HepG2 (cell line): ENCODE results near the gene P2RY6. TPM values are rescaled to one million over a fixed set of nuclear protein-coding genes. Genes with fewer than 3 reads are reported as not detected.
A peak's percentile ranks its signal among the peaks of the same experiment; 100 is the strongest.

ENCODE experiments used
- ARNTL ChIP-seq: sonication (generic); formaldehyde crosslinking; IDR thresholded peaks from 2 replicates; pipeline ENCODE4 v1.4.0; 2020; ENCODE audit warnings: mild to moderate bottlenecking, missing genetic modification reagents
- CHCHD3 ChIP-seq: sonication (generic); formaldehyde crosslinking; IDR thresholded peaks from 2 replicates; pipeline ENCODE4 v1.8.0; 2022; ENCODE audit warnings: mild to moderate bottlenecking, missing genetic modification reagents, moderate library complexity
- GZF1 ChIP-seq: sonication (generic); formaldehyde crosslinking; IDR thresholded peaks from 2 replicates; pipeline ENCODE4 v1.5.1; 2020; ENCODE audit warnings: mild to moderate bottlenecking, missing genetic modification reagents
- HMG20B ChIP-seq: conservative IDR thresholded peaks from 2 replicates; pipeline ENCODE4 v1.6.1; 2016; ENCODE audit warnings: missing genetic modification reagents, missing compliant biosample characterization
- HNF4G ChIP-seq, 2 experiments: sonication (generic) in 1 of 2; formaldehyde crosslinking in 1 of 2; IDR thresholded peaks; 2 replicates each; pipeline versions ENCODE4 v1.4.0 to v1.6.1; 2011 to 2020; ENCODE audit warnings: borderline replicate concordance in 2 of 2, low read depth in 2 of 2, mild to moderate bottlenecking in 2 of 2, low read length in 1 of 2, missing genetic modification reagents in 1 of 2, moderate library complexity in 1 of 2
- IRF2 ChIP-seq: IDR thresholded peaks from 2 replicates; pipeline ENCODE4 v1.6.1; 2018; ENCODE audit warnings: missing genetic modification reagents, missing compliant biosample characterization
- JDP2 ChIP-seq: sonication (generic); formaldehyde crosslinking; IDR thresholded peaks from 2 replicates; pipeline ENCODE4 v1.8.1; 2022; ENCODE audit warnings: missing genetic modification reagents, borderline replicate concordance
- KLF11 ChIP-seq: IDR thresholded peaks from 2 replicates; pipeline ENCODE4 v1.6.1; 2016; ENCODE audit warnings: missing compliant biosample characterization
- NFKBIZ ChIP-seq: IDR thresholded peaks from 2 replicates; pipeline ENCODE4 v1.6.1; 2018; ENCODE audit warnings: missing genetic modification reagents, missing compliant biosample characterization
- SKI ChIP-seq: fragments of 450-650 bp; IDR thresholded peaks from one replicate; pipeline ENCODE4 v1.6.1; 2018; ENCODE audit warnings: mild to moderate bottlenecking; ENCODE audit not compliant: partially characterized antibody
- SMYD3 ChIP-seq: sonication (generic); formaldehyde crosslinking; IDR thresholded peaks from 2 replicates; pipeline ENCODE4 v1.8.1; 2023; ENCODE audit warnings: mild to moderate bottlenecking, missing genetic modification reagents
- ZFP62 ChIP-seq: sonication (generic); formaldehyde crosslinking; IDR thresholded peaks from 2 replicates; pipeline ENCODE4 v1.4.0; 2020; ENCODE audit warnings: missing genetic modification reagents
- ZFP90 ChIP-seq: sonication (generic); formaldehyde crosslinking; IDR thresholded peaks from 2 replicates; pipeline ENCODE4 v1.8.0; 2022; ENCODE audit warnings: missing genetic modification reagents, mild to moderate bottlenecking, inconsistent platforms, borderline replicate concordance
- ZNF33A ChIP-seq: sonication (generic); formaldehyde crosslinking; IDR thresholded peaks from 2 replicates; pipeline ENCODE4 v1.5.1; 2020; ENCODE audit warnings: missing genetic modification reagents, mild to moderate bottlenecking, moderate library complexity, borderline replicate concordance
- ZNF570 ChIP-seq: sonication (generic); formaldehyde crosslinking; IDR thresholded peaks from 2 replicates; pipeline ENCODE4 v1.4.0; 2020; ENCODE audit warnings: mild to moderate bottlenecking, missing genetic modification reagents, borderline replicate concordance
- ZNF619 ChIP-seq: sonication (generic); formaldehyde crosslinking; IDR thresholded peaks from 2 replicates; pipeline ENCODE4 v1.4.0; 2020; ENCODE audit warnings: mild to moderate bottlenecking, missing genetic modification reagents
- ZNF629 ChIP-seq: sonication (generic); formaldehyde crosslinking; conservative IDR thresholded peaks from 2 replicates; pipeline ENCODE4 v1.5.0; 2020; ENCODE audit warnings: missing genetic modification reagents
- polyA plus RNA-seq, 8 experiments: library from polyadenylated mRNA; depleted of rRNA in 3 of 8; stranded (reverse) in 7 of 8; unstranded in 1 of 8; fragments of >200 nt; fragmentation: Illumina TruSeq in 4 of 8; extraction: Trizol in 4 of 8; gene quantifications; 2 replicates each; pipeline versions ENCODE4 v1.2.1 to v1.2.3, GENCODE V29; 2011 to 2016; ENCODE audit warnings: low read depth in 4 of 8, missing spikeins in 1 of 8, mixed read lengths in 1 of 8; ENCODE audit not compliant: insufficient read depth in 1 of 8
- total RNA-seq, 5 experiments: library from RNA; depleted of rRNA; stranded (reverse); fragments of >200 nt; fragmentation: Illumina TruSeq; extraction: Trizol; gene quantifications; 2 replicates each; pipeline ENCODE4 v1.2.3, GENCODE V29; 2016; ENCODE audit warnings: low read depth in 1 of 5
- TF ChIP-seq, protein P1 (sequence below): sonication (generic); formaldehyde crosslinking; IDR thresholded peaks from 2 replicates; pipeline ENCODE4 v1.4.0; 2020; ENCODE audit warnings: mild to moderate bottlenecking, missing genetic modification reagents
- TF ChIP-seq, protein P2 (sequence below): sonication (generic); formaldehyde crosslinking; IDR thresholded peaks from 2 replicates; pipeline ENCODE4 v1.5.0; 2020; ENCODE audit warnings: mild to moderate bottlenecking, low read depth, missing genetic modification reagents, borderline replicate concordance
- TF ChIP-seq, protein P3 (sequence below): IDR thresholded peaks from 2 replicates; pipeline ENCODE4 v1.6.1; 2016; ENCODE audit warnings: missing compliant biosample characterization, missing genetic modification reagents, borderline replicate concordance

P2RY6 gene
- total and polyA plus RNA-seq, 2 of the 13 experiments (the other 11 are each of a cell fraction or from before 2014, with no cell fraction given), result 0.09 to 0.29 TPM

DNA sequence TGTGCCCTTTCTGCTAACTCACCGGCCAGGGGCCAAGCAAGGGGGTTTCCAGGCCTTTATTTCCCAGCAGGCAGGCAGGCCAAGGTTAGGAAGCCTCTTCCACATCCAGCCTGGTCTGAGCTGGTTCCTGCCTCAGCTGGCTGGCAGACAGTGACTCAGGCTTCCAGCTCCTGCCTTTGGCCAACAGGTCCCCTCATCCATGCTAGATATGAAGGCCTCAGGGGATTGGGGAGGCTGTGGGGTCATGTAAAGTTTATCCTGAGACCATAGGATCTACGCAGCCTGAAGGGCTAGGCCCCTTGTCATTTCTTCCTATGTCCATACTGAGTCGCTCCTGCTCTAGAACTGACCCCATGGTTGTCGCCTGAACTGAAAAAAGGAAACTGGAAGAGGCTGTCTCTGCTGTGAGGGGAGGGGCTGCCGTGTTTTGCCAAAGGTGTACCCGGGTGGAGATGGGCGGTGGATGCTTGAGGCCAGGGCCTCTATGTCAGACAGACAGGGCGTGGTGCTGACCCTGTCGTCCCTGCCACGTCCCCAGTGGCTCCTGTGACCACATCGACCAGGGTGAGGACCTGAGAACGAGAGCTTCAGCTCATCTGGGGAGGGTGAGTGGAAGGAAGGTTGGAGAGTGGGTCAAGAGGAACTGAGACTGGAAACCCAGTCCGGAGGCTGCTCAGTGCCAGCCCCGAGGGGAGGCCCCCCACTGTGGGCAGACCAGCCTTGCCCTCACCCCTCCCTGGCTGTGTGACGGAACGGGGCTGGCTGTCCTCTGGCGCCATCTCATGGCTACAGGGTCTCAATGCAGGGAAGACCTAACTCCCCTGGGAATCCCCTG is 17.0 kb downstream of the P2RY6 start (continued):
- TF ChIP-seq, protein P1, sequence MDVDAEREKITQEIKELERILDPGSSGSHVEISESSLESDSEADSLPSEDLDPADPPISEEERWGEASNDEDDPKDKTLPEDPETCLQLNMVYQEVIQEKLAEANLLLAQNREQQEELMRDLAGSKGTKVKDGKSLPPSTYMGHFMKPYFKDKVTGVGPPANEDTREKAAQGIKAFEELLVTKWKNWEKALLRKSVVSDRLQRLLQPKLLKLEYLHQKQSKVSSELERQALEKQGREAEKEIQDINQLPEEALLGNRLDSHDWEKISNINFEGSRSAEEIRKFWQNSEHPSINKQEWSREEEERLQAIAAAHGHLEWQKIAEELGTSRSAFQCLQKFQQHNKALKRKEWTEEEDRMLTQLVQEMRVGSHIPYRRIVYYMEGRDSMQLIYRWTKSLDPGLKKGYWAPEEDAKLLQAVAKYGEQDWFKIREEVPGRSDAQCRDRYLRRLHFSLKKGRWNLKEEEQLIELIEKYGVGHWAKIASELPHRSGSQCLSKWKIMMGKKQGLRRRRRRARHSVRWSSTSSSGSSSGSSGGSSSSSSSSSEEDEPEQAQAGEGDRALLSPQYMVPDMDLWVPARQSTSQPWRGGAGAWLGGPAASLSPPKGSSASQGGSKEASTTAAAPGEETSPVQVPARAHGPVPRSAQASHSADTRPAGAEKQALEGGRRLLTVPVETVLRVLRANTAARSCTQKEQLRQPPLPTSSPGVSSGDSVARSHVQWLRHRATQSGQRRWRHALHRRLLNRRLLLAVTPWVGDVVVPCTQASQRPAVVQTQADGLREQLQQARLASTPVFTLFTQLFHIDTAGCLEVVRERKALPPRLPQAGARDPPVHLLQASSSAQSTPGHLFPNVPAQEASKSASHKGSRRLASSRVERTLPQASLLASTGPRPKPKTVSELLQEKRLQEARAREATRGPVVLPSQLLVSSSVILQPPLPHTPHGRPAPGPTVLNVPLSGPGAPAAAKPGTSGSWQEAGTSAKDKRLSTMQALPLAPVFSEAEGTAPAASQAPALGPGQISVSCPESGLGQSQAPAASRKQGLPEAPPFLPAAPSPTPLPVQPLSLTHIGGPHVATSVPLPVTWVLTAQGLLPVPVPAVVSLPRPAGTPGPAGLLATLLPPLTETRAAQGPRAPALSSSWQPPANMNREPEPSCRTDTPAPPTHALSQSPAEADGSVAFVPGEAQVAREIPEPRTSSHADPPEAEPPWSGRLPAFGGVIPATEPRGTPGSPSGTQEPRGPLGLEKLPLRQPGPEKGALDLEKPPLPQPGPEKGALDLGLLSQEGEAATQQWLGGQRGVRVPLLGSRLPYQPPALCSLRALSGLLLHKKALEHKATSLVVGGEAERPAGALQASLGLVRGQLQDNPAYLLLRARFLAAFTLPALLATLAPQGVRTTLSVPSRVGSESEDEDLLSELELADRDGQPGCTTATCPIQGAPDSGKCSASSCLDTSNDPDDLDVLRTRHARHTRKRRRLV (CRISPR knock-in tag), result no peak
- TF ChIP-seq ZNF570 (CRISPR knock-in tag) (no peak), ZFP62 (CRISPR knock-in tag) (no peak), ZFP90 (no peak; the same call in 1 of the 2 replicates), SKI (peak; percentile 25), SMYD3 (CRISPR knock-in tag) (0 out of 2 replicates have a peak, but pooled peaks have one; percentile 44), CHCHD3 (no peak), NFKBIZ (CRISPR knock-in tag) (no peak), ZNF619 (CRISPR knock-in tag) (peak; percentile 93; the same call in 1 of the 2 replicates), KLF11 (CRISPR knock-in tag) (peak; percentile 34; the same call in 1 of the 2 replicates), HMG20B (CRISPR knock-in tag) (no peak), IRF2 (CRISPR knock-in tag) (no peak; the same call in 1 of the 2 replicates), ZNF33A (no peak), GZF1 (no peak), HNF4G (IDR thresholded peaks at IDR 0.05; ENCODE audit: borderline replicate concordance, low read depth, low read length) (no peak), HNF4G (CRISPR knock-in tag; IDR thresholded peaks at IDR 0.05; ENCODE audit: borderline replicate concordance, low read depth) (no peak), JDP2 (CRISPR knock-in tag) (no peak), ARNTL (CRISPR knock-in tag) (no peak), ZNF629 (CRISPR knock-in tag) (0 out of 2 replicates have a peak, but pooled peaks have one; percentile 16)
- TF ChIP-seq, protein P2, sequence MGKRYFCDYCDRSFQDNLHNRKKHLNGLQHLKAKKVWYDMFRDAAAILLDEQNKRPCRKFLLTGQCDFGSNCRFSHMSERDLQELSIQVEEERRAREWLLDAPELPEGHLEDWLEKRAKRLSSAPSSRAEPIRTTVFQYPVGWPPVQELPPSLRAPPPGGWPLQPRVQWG (CRISPR knock-in tag), result no peak
- TF ChIP-seq, protein P3, sequence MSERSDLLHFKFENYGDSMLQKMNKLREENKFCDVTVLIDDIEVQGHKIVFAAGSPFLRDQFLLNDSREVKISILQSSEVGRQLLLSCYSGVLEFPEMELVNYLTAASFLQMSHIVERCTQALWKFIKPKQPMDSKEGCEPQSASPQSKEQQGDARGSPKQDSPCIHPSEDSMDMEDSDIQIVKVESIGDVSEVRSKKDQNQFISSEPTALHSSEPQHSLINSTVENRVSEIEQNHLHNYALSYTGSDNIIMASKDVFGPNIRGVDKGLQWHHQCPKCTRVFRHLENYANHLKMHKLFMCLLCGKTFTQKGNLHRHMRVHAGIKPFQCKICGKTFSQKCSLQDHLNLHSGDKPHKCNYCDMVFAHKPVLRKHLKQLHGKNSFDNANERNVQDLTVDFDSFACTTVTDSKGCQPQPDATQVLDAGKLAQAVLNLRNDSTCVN, result no peak; the same call in 1 of the 2 replicates
